ENCODE results near the gene IMP3. TPM values are rescaled to one million over a fixed set of nuclear protein-coding genes. Genes with fewer than 3 reads are reported as not detected.

The IMP3 gene
- total and polyA plus RNA-seq, 9 of the 15 experiments (the other 6 are each of a cell fraction or from before 2014, with no cell fraction given) = 14.5 to 160 (median 74.4) TPM

- TF ChIP-seq, protein P1, sequence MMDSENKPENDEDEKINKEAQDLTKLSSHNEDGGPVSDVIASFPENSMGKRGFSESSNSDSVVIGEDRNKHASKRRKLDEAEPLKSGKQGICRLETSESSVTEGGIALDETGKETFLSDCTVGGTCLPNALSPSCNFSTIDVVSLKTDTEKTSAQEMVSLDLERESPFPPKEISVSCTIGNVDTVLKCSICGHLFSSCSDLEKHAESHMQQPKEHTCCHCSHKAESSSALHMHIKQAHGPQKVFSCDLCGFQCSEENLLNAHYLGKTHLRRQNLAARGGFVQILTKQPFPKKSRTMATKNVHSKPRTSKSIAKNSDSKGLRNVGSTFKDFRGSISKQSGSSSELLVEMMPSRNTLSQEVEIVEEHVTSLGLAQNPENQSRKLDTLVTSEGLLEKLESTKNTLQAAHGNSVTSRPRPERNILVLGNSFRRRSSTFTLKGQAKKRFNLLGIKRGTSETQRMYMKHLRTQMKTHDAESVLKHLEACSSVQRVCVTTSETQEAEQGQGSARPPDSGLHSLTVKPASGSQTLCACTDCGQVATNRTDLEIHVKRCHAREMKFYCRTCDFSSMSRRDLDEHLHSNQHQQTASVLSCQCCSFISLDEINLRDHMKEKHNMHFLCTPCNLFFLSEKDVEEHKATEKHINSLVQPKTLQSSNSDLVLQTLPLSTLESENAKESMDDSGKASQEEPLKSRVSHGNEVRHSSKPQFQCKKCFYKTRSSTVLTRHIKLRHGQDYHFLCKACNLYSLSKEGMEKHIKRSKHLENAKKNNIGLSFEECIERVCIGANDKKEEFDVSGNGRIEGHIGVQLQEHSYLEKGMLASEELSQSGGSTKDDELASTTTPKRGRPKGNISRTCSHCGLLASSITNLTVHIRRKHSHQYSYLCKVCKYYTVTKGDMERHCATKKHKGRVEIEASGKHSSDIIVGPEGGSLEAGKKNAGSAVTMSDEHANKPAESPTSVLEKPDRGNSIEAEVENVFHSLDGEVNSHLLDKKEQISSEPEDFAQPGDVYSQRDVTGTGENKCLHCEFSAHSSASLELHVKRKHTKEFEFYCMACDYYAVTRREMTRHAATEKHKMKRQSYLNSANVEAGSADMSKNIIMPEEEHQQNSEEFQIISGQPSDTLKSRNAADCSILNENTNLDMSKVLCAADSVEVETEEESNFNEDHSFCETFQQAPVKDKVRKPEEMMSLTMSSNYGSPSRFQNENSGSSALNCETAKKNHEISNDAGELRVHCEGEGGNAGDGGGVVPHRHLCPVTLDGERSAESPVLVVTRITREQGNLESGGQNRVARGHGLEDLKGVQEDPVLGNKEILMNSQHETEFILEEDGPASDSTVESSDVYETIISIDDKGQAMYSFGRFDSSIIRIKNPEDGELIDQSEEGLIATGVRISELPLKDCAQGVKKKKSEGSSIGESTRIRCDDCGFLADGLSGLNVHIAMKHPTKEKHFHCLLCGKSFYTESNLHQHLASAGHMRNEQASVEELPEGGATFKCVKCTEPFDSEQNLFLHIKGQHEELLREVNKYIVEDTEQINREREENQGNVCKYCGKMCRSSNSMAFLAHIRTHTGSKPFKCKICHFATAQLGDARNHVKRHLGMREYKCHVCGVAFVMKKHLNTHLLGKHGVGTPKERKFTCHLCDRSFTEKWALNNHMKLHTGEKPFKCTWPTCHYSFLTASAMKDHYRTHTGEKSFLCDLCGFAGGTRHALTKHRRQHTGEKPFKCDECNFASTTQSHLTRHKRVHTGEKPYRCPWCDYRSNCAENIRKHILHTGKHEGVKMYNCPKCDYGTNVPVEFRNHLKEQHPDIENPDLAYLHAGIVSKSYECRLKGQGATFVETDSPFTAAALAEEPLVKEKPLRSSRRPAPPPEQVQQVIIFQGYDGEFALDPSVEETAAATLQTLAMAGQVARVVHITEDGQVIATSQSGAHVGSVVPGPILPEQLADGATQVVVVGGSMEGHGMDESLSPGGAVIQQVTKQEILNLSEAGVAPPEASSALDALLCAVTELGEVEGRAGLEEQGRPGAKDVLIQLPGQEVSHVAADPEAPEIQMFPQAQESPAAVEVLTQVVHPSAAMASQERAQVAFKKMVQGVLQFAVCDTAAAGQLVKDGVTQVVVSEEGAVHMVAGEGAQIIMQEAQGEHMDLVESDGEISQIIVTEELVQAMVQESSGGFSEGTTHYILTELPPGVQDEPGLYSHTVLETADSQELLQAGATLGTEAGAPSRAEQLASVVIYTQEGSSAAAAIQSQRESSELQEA (IDR thresholded peaks at IDR 0.05; ENCODE audit: low read depth) = no peak
- TF ChIP-seq, protein P2, sequence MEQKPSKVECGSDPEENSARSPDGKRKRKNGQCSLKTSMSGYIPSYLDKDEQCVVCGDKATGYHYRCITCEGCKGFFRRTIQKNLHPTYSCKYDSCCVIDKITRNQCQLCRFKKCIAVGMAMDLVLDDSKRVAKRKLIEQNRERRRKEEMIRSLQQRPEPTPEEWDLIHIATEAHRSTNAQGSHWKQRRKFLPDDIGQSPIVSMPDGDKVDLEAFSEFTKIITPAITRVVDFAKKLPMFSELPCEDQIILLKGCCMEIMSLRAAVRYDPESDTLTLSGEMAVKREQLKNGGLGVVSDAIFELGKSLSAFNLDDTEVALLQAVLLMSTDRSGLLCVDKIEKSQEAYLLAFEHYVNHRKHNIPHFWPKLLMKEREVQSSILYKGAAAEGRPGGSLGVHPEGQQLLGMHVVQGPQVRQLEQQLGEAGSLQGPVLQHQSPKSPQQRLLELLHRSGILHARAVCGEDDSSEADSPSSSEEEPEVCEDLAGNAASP (IDR thresholded peaks at IDR 0.05) = no peak
- TF ChIP-seq ARID1B (IDR thresholded peaks at IDR 0.05) = no peak
- no peak for TF ChIP-seq NCOR1 (IDR thresholded peaks at IDR 0.05)
- TF ChIP-seq SIN3A (IDR thresholded peaks at IDR 0.05; ENCODE audit: borderline replicate concordance in 2 of 2, control insufficient read depth in 1 of 2, low read depth in 2 of 2, low read length in 2 of 2) = peak in 1 of 2 experiments; percentile 36; a peak in 1 of 4 replicates
- TF ChIP-seq, protein P3, sequence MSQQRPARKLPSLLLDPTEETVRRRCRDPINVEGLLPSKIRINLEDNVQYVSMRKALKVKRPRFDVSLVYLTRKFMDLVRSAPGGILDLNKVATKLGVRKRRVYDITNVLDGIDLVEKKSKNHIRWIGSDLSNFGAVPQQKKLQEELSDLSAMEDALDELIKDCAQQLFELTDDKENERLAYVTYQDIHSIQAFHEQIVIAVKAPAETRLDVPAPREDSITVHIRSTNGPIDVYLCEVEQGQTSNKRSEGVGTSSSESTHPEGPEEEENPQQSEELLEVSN (IDR thresholded peaks at IDR 0.05; ENCODE audit: borderline replicate concordance in 1 of 2, extremely low read depth in 1 of 2, insufficient read depth in 1 of 2, insufficient read length in 1 of 2, low read depth in 1 of 2, low read length in 1 of 2, poor library complexity in 1 of 2, severe bottlenecking in 1 of 2) = peak in 1 of 2 experiments; percentile 22
- TF ChIP-seq PML (IDR thresholded peaks at IDR 0.05; ENCODE audit: low read length) = no peak
- peak; percentile 22 for TF ChIP-seq BRD9 (IDR thresholded peaks at IDR 0.05; ENCODE audit: low read depth, partially characterized antibody)
- TF ChIP-seq SMC3 (conservative IDR thresholded peaks at IDR 0.05; ENCODE audit: insufficient read depth, low read depth, low read length) = 0 out of 2 replicates have a peak, but pooled peaks have one; percentile 10
- TF ChIP-seq CTCF (IDR thresholded peaks at IDR 0.05 in 2 of 3, conservative IDR thresholded peaks at IDR 0.05 in 1 of 3; ENCODE audit: insufficient read depth in 2 of 3, low read depth in 1 of 3, low read length in 3 of 3) = peak; percentile 50 to 81 (median 71); a peak in 5 of 6 replicates
- TF ChIP-seq STAG1 (CRISPR knock-in tag; IDR thresholded peaks at IDR 0.05; ENCODE audit: borderline replicate concordance) = peak; percentile 23; the same call in 1 of the 2 replicates
- peak; percentile 42; the same call in 1 of the 2 replicates for TF ChIP-seq ERF (CRISPR knock-in tag; IDR thresholded peaks at IDR 0.05)
- TF ChIP-seq NUFIP1 (IDR thresholded peaks at IDR 0.05; ENCODE audit: partially characterized antibody) = no peak
- TF ChIP-seq CCAR2 (IDR thresholded peaks at IDR 0.05; ENCODE audit: low read depth, low read length) = no peak
Measured at GRCh38 chr15:75640483-75641178, 607 bp upstream of the IMP3 start (continued).
